Keratinocyte (primary cell): Measurements from ENCODE around the gene BCL6B. TPM values are rescaled to one million over a fixed set of nuclear protein-coding genes. Genes with fewer than 3 reads are reported as not detected.
A peak's percentile ranks its signal among the peaks of the same experiment; 100 is the strongest.

ENCODE experiments used
- DNase-seq: peaks from one replicate; pipeline ENCODE4 v3.0.0-alpha.2; 2011; ENCODE audit warnings: low read depth, missing footprints, low spot score
- FAIRE-seq: peaks from 2 replicates; lab custom pipeline; 2011; peaks lifted over from hg19 to GRCh38; lab: Jason Lieb, UNC
- H2AFZ ChIP-seq: 2 replicates; pipeline ENCODE4 v1.6.0; 2012; ENCODE audit warnings: low read length, control low read depth, inconsistent platforms; ENCODE audit not compliant: control insufficient read depth
- H3K27ac ChIP-seq: 2 replicates; pipeline ENCODE4 v1.5.1; 2011; ENCODE audit warnings: low read length; ENCODE audit not compliant: control insufficient read depth, insufficient read depth
- H3K27me3 ChIP-seq: 3 replicates; pipeline ENCODE4 v1.6.0; 2011; ENCODE audit warnings: low read length; ENCODE audit not compliant: control insufficient read depth, insufficient read depth; ENCODE audit errors: extremely low read depth
- H3K36me3 ChIP-seq, 2 experiments: 2 replicates in 1 of 2; 3 replicates in 1 of 2; pipeline ENCODE4 v1.5.1; 2011; ENCODE audit warnings: low read length in 2 of 2, mild to moderate bottlenecking in 1 of 2; ENCODE audit not compliant: control insufficient read depth in 2 of 2, insufficient read depth in 2 of 2; ENCODE audit errors: extremely low read depth in 1 of 2
- H3K4me1 ChIP-seq: 3 replicates; pipeline ENCODE4 v1.5.1; 2011; ENCODE audit warnings: low read length; ENCODE audit not compliant: control insufficient read depth, insufficient read depth; ENCODE audit errors: extremely low read depth
- H3K4me2 ChIP-seq: 3 replicates; pipeline ENCODE4 v1.6.0; 2011; ENCODE audit warnings: low read depth, low read length; ENCODE audit not compliant: control insufficient read depth, insufficient read depth; ENCODE audit errors: extremely low read depth
- H3K4me3 ChIP-seq, 3 experiments: fragments of 200-600 bp in 1 of 3; sonication (generic) in 1 of 3; 2 replicates in 2 of 3; 3 replicates in 1 of 3; pipeline ENCODE4 v1.5.1; 2011 to 2016; ENCODE audit warnings: low read length in 3 of 3, mild to moderate bottlenecking in 3 of 3, control low read depth in 2 of 3, inconsistent platforms in 1 of 3, low read depth in 1 of 3, mixed read lengths in 1 of 3, mixed run types in 1 of 3, moderate library complexity in 1 of 3; ENCODE audit not compliant: control insufficient read depth in 2 of 3, insufficient read depth in 2 of 3; ENCODE audit errors: extremely low read depth in 1 of 3
- H3K79me2 ChIP-seq: 2 replicates; pipeline ENCODE4 v1.6.0; 2012; ENCODE audit warnings: low read length; ENCODE audit not compliant: control insufficient read depth, insufficient read depth
- H3K9ac ChIP-seq: 3 replicates; pipeline ENCODE4 v1.6.0; 2011; ENCODE audit warnings: low read length; ENCODE audit not compliant: control insufficient read depth, insufficient read depth; ENCODE audit errors: extremely low read depth
- H3K9me1 ChIP-seq: 3 replicates; pipeline ENCODE4 v1.6.0; 2011; ENCODE audit warnings: low read length; ENCODE audit not compliant: control insufficient read depth, insufficient read depth; ENCODE audit errors: extremely low read depth
- H3K9me3 ChIP-seq: 2 replicates; pipeline ENCODE4 v1.5.1; 2012; ENCODE audit warnings: low read depth, low read length; ENCODE audit not compliant: control insufficient read depth
- H4K20me1 ChIP-seq: 3 replicates; pipeline ENCODE4 v1.6.0; 2011; ENCODE audit warnings: low read length; ENCODE audit not compliant: control insufficient read depth, insufficient read depth; ENCODE audit errors: extremely low read depth
- CTCF ChIP-seq, 3 experiments: IDR thresholded peaks in 1 of 3; conservative IDR thresholded peaks in 1 of 3; optimal IDR thresholded peaks in 1 of 3; 2 replicates in 2 of 3; 3 replicates in 1 of 3; pipeline versions ENCODE3 to v1.5.1; 2011; ENCODE audit warnings: low read length in 3 of 3, mild to moderate bottlenecking in 3 of 3, moderate library complexity in 2 of 3, control low read depth in 1 of 3, inconsistent platforms in 1 of 3; ENCODE audit not compliant: insufficient read depth in 2 of 3; ENCODE audit errors: extremely low read depth in 1 of 3
- EZH2 ChIP-seq: IDR thresholded peaks from one replicate; pipeline ENCODE4 v1.6.1; 2012; ENCODE audit warnings: inconsistent platforms, mild to moderate bottlenecking, low read length, moderate library complexity
- dilution Hi-C: fragments of 300-500 bp; cut with MboI; formaldehyde crosslinking; loops from one replicate; pipeline ENCODE4 v1.7.0; 2020; ENCODE audit warnings: low sequenced_read_pairs; ENCODE audit not compliant: extremely low pct_ligation_motif_present
- polyA plus RNA-seq, 5 experiments: library from polyadenylated mRNA; depleted of rRNA in 3 of 5; stranded (reverse) in 3 of 5; stranded (forward) in 1 of 5; unstranded in 1 of 5; fragments of >200 nt; gene quantifications; 1 replicate in 1 of 5; 2 replicates in 3 of 5; 3 replicates in 1 of 5; pipeline versions ENCODE4 v1.2.1 to v1.2.3, GENCODE V29; 2011 to 2012; ENCODE audit warnings: missing spikeins in 2 of 5, low read depth in 1 of 5, low replicate concordance in 1 of 5

The BCL6B gene
- polyA plus RNA-seq, 1 donor (not counting 4 experiments of a cell fraction or from before 2014, with no cell fraction given), result not detected

- Histone ChIP-seq H3K4me2 (peak overlapping the region; percentile 23), H3K9me3 (no peaks in the 10 kb centered on the region), H3K9ac (no peak overlapping the region), H3K27ac (no peak overlapping the region), H3K4me3 (peak overlapping the region in 1 of 3 experiments; percentile 23), H4K20me1 (no peaks in the 10 kb centered on the region), H3K36me3 (peaks cover 0 to under 1% of the 10 kb centered on the region in 2 experiments), H3K4me1 (peaks cover 2% of the 10 kb centered on the region), H2AFZ (peak overlapping the region; percentile 68), H3K27me3 (peaks cover 12% of the 10 kb centered on the region), H3K9me1 (no peaks in the 10 kb centered on the region), H3K79me2 (no peaks in the 10 kb centered on the region)
- TF ChIP-seq EZH2 (no peak), CTCF (optimal IDR thresholded peaks at IDR 0.05 in 1 of 3, IDR thresholded peaks at IDR 0.05 in 1 of 3, conservative IDR thresholded peaks at IDR 0.05 in 1 of 3; ENCODE audit: extremely low read depth in 1 of 3, insufficient read depth in 2 of 3, low read length in 3 of 3) (peak; percentile 73 to 98 (median 95))
- dilution Hi-C loops, result no loop called here
- DNase-seq (no peak), FAIRE-seq (no peak)
These were observed 664 bp upstream of the BCL6B start for GRCh38 chr17:7021993-7022778.

DNA sequence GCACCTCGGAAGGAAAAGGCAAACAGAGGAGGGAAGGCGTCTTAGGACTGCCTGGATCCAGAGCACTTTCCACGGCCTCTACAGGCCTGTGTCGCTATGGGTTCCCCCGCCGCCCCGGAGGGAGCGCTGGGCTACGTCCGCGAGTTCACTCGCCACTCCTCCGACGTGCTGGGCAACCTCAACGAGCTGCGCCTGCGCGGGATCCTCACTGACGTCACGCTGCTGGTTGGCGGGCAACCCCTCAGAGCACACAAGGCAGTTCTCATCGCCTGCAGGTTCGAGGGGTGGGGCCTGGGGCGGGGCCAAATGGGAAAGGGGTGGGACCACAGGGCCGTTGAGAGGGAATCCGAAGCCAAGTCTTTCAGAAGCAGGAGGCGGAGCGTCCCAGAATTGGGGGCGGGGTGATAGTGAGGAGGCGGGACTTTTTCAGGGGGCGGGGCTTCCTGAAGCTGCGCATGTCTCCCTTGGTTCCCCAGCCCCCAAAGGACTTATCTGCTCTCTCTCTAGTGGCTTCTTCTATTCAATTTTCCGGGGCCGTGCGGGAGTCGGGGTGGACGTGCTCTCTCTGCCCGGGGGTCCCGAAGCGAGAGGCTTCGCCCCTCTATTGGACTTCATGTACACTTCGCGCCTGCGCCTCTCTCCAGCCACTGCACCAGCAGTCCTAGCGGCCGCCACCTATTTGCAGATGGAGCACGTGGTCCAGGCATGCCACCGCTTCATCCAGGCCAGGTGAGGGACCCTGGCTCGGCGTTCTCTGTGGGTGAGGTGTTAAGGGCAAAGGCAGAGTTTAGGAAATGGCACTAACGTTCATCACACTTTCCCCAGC lies 939 bp downstream of the BCL6B start:
- Histone ChIP-seq H3K4me2 (peak overlapping the region; percentile 56), H3K4me1 (peaks cover 2% of the 10 kb centered on the region), H3K4me3 (peak overlapping the region in 2 of 3 experiments; percentile 10 to 12), H3K79me2 (no peaks in the 10 kb centered on the region), H3K27me3 (peaks cover 12% of the 10 kb centered on the region), H3K27ac (no peak overlapping the region), H3K36me3 (no peaks in the 10 kb centered on the region), H3K9ac (peak overlapping the region; percentile 18), H2AFZ (peak overlapping the region; percentile 70), H3K9me3 (no peaks in the 10 kb centered on the region), H3K9me1 (no peaks in the 10 kb centered on the region), H4K20me1 (no peaks in the 10 kb centered on the region)
- dilution Hi-C loops, result no loop called here
- TF ChIP-seq CTCF (optimal IDR thresholded peaks at IDR 0.05 in 1 of 3, IDR thresholded peaks at IDR 0.05 in 1 of 3, conservative IDR thresholded peaks at IDR 0.05 in 1 of 3; ENCODE audit: extremely low read depth in 1 of 3, insufficient read depth in 2 of 3, low read length in 3 of 3) (no peak), EZH2 (no peak)
- DNase-seq, result no peak
- peak; percentile 83 for FAIRE-seq
